HCT116 (cell line): ENCODE measurements around the gene CALN1. TPM values are rescaled to one million over a fixed set of nuclear protein-coding genes. Genes with fewer than 3 reads are reported as not detected.

Experiments used
- ATAC-seq: fragments of 200-7000 bp; cut with Tn5 transposase; 2 replicates; pipeline ENCODE4 v1.9.1; 2020; ENCODE audit warnings: mild to moderate bottlenecking, moderate library complexity
- BruUV-seq: library from RNA; stranded (reverse); fragments of 400-500 nt; replicated peaks from 2 replicates; lab custom pipeline; 2021; lab: Mats Ljungman, UMichigan
- CTCF ChIA-PET: fragments of 300-600 bp; sonication (Branson Sonifier 250); formaldehyde crosslinking; loops from one replicate; lab custom pipeline; 2021; ENCODE audit warnings: antibody characterized with exemption; lab: Charles Lee
- POLR2A ChIA-PET: fragments of 300-600, 350-600 bp; sonication (Branson Sonifier 250); formaldehyde crosslinking; loops from one replicate; lab custom pipeline; 2021; ENCODE audit warnings: antibody characterized with exemption; lab: Charles Lee
- RAD21 ChIA-PET, 2 experiments: fragments of 300-600 bp; sonication (Branson Sonifier 250); formaldehyde crosslinking; loops; one replicate each; lab custom pipeline; 2023; ENCODE audit warnings: low total read pairs in 2 of 2; ENCODE audit not compliant: uncharacterized antibody in 2 of 2, unreplicated experiment in 2 of 2, low non-redundant PET in 1 of 2; lab: Charles Lee
- DNase-seq: peaks from one replicate; pipeline ENCODE4 v3.0.0-alpha.2; 2010; ENCODE audit warnings: low read depth, low spot score
- H2AFZ ChIP-seq: fragments of 200-600 bp; shearing (Covaris generic), sonication (generic); 2 replicates; pipeline ENCODE4 v1.6.1; 2017; ENCODE audit warnings: low read depth, mixed run types, mixed read lengths, antibody characterized with exemption, low read length; ENCODE audit not compliant: poor library complexity, severe bottlenecking
- H3K27ac ChIP-seq: 2 replicates; pipeline ENCODE4 v1.5.1; 2012; ENCODE audit warnings: low read depth, low read length
- H3K27me3 ChIP-seq: fragments of 200-600 bp; sonication (generic); 2 replicates; pipeline ENCODE4 v1.6.1; 2016; ENCODE audit warnings: mixed run types, low read length, mixed read lengths; ENCODE audit not compliant: insufficient read depth
- H3K36me3 ChIP-seq, 2 experiments: fragments of 200-500 bp in 1 of 2; fragments of 200-600 bp in 1 of 2; sonication (Bioruptor generic) in 1 of 2; sonication (generic) in 1 of 2; 2 replicates each; pipeline versions ENCODE4 v1.5.1 to v1.6.1; 2014 to 2016; ENCODE audit warnings: low read length in 2 of 2, inconsistent platforms in 1 of 2, mixed read lengths in 1 of 2, mixed run types in 1 of 2; ENCODE audit not compliant: insufficient read depth in 2 of 2, control insufficient read depth in 1 of 2
- H3K4me1 ChIP-seq, 2 experiments: fragments of 200-600 bp in 1 of 2; sonication (generic) in 1 of 2; 2 replicates each; pipeline versions ENCODE4 v1.5.1 to v1.6.1; 2012 to 2017; ENCODE audit warnings: low read length in 2 of 2, inconsistent platforms in 1 of 2, mild to moderate bottlenecking in 1 of 2, mixed read lengths in 1 of 2, mixed run types in 1 of 2, moderate library complexity in 1 of 2; ENCODE audit not compliant: insufficient read depth in 2 of 2, control insufficient read depth in 1 of 2
- H3K4me2 ChIP-seq: fragments of 200-600 bp; sonication (generic); 2 replicates; pipeline ENCODE4 v1.6.1; 2017; ENCODE audit warnings: mixed run types, low read length, mixed read lengths
- H3K4me3 ChIP-seq, 2 experiments: fragments of 200-600 bp in 1 of 2; sonication (generic) in 1 of 2; replicated peaks in 1 of 2; 2 replicates each; pipeline ENCODE4 v1.5.1; 2011 to 2016; ENCODE audit warnings: low read length in 2 of 2, control low read depth in 1 of 2, low read depth in 1 of 2, mild to moderate bottlenecking in 1 of 2, mixed read lengths in 1 of 2, mixed run types in 1 of 2
- H3K79me2 ChIP-seq: fragments of 200-600 bp; sonication (generic); 2 replicates; pipeline ENCODE4 v1.6.1; 2017; ENCODE audit warnings: mild to moderate bottlenecking, mixed run types, low read length, moderate library complexity, mixed read lengths; ENCODE audit not compliant: insufficient read depth
- H3K9ac ChIP-seq: fragments of 200-600 bp; sonication (generic); 2 replicates; pipeline ENCODE4 v1.6.1; 2016; ENCODE audit warnings: low read length, mixed read lengths
- H3K9me2 ChIP-seq: fragments of 200-600 bp; sonication (generic), shearing (Covaris generic); 2 replicates; pipeline ENCODE4 v1.6.1; 2017; ENCODE audit warnings: mixed run types, mild to moderate bottlenecking, moderate library complexity; ENCODE audit not compliant: insufficient read depth
- H3K9me3 ChIP-seq, 2 experiments: fragments of 200-500 bp in 1 of 2; fragments of 200-600 bp in 1 of 2; sonication (Bioruptor generic) in 1 of 2; sonication (generic) in 1 of 2; 2 replicates each; pipeline ENCODE4 v1.6.1; 2014 to 2017; ENCODE audit warnings: low read length in 2 of 2, mixed read lengths in 2 of 2, inconsistent platforms in 1 of 2, low read depth in 1 of 2, mild to moderate bottlenecking in 1 of 2, mixed run types in 1 of 2, moderate library complexity in 1 of 2; ENCODE audit not compliant: control insufficient read depth in 1 of 2, insufficient read depth in 1 of 2
- H4K20me1 ChIP-seq: fragments of 200-600 bp; sonication (generic), shearing (Covaris generic); 2 replicates; pipeline ENCODE4 v1.6.1; 2017; ENCODE audit warnings: mixed run types, mild to moderate bottlenecking, moderate library complexity; ENCODE audit not compliant: insufficient read depth
- ATF3 ChIP-seq: IDR thresholded peaks from 2 replicates; pipeline ENCODE4 v1.6.1; 2012
- CBX3 ChIP-seq: IDR thresholded peaks from 2 replicates; pipeline ENCODE4 v1.6.1; 2012; ENCODE audit warnings: low read depth
- CTCF ChIP-seq, 3 experiments: fragments of 200-600 bp in 1 of 3; sonication (generic) in 1 of 3; IDR thresholded peaks in 2 of 3; conservative IDR thresholded peaks in 1 of 3; 2 replicates each; pipeline ENCODE4 v1.5.1; 2012 to 2017; ENCODE audit warnings: low read depth in 2 of 3, low read length in 2 of 3, antibody characterized with exemption in 1 of 3, borderline replicate concordance in 1 of 3, control low read depth in 1 of 3, mild to moderate bottlenecking in 1 of 3, mixed read lengths in 1 of 3, mixed run types in 1 of 3, moderate library complexity in 1 of 3; ENCODE audit not compliant: insufficient read depth in 1 of 3
- EGR1 ChIP-seq: IDR thresholded peaks from 2 replicates; pipeline ENCODE4 v1.6.1; 2012; ENCODE audit warnings: low read depth
- ELF1 ChIP-seq: IDR thresholded peaks from 2 replicates; pipeline ENCODE4 v1.6.1; 2012; ENCODE audit warnings: low read depth, borderline replicate concordance
- EZH2 ChIP-seq: fragments of 200-600 bp; sonication (generic); IDR thresholded peaks from 2 replicates; pipeline ENCODE4 v1.6.1; 2017; ENCODE audit warnings: antibody characterized with exemption, mixed run types
- JUND ChIP-seq: IDR thresholded peaks from 2 replicates; pipeline ENCODE4 v1.6.1; 2012
- POLR2A ChIP-seq: IDR thresholded peaks from 2 replicates; pipeline ENCODE4 v1.7.0; 2011; ENCODE audit warnings: borderline replicate concordance; ENCODE audit not compliant: insufficient read depth, insufficient read length; ENCODE audit errors: extremely low read depth
- POLR2AphosphoS5 ChIP-seq: IDR thresholded peaks from 2 replicates; pipeline ENCODE4 v1.6.1; 2011; ENCODE audit warnings: mild to moderate bottlenecking, low read depth, low read length, moderate library complexity
- RAD21 ChIP-seq: IDR thresholded peaks from 2 replicates; pipeline ENCODE4 v1.6.1; 2012; ENCODE audit warnings: low read depth, mild to moderate bottlenecking
- REST ChIP-seq: IDR thresholded peaks from 2 replicates; pipeline ENCODE4 v1.6.1; 2012; ENCODE audit warnings: low read depth
- SIN3A ChIP-seq: IDR thresholded peaks from 2 replicates; pipeline ENCODE4 v1.6.1; 2012; ENCODE audit warnings: low read depth
- SP1 ChIP-seq: IDR thresholded peaks from 2 replicates; pipeline ENCODE4 v1.6.1; 2012; ENCODE audit warnings: low read depth
- YY1 ChIP-seq: IDR thresholded peaks from 2 replicates; pipeline ENCODE4 v1.6.1; 2011; ENCODE audit warnings: low read length, low read depth, moderate library complexity, mild to moderate bottlenecking; ENCODE audit not compliant: insufficient replicate concordance; ENCODE audit errors: extremely low read depth
- ZFX ChIP-seq: fragments of 450-650 bp; IDR thresholded peaks from 2 replicates; pipeline ENCODE4 v1.6.1; 2017
- ZNF274 ChIP-seq: fragments of 200-500 bp; sonication (Bioruptor generic); IDR thresholded peaks from 2 replicates; pipeline ENCODE4 v1.6.1; 2014; ENCODE audit warnings: mild to moderate bottlenecking, low read depth, low read length, inconsistent platforms
- intact Hi-C: fragments of 100-400 bp; cut with micrococcal nuclease; formaldehyde crosslinking; loops from 2 replicates; pipeline ENCODE4 v1.10.0; 2022
- total RNA-seq: library from RNA; stranded (reverse); gene quantifications from one replicate; pipeline ENCODE4 v1.2.1, GENCODE V29; 2021; ENCODE audit not compliant: unreplicated experiment
- TF ChIP-seq, protein P1 (sequence below): IDR thresholded peaks from 2 replicates; pipeline ENCODE4 v1.6.1; 2012

CALN1 gene
- total RNA-seq, 1 experiment from 2014 or later: 0.17 TPM

DNA sequence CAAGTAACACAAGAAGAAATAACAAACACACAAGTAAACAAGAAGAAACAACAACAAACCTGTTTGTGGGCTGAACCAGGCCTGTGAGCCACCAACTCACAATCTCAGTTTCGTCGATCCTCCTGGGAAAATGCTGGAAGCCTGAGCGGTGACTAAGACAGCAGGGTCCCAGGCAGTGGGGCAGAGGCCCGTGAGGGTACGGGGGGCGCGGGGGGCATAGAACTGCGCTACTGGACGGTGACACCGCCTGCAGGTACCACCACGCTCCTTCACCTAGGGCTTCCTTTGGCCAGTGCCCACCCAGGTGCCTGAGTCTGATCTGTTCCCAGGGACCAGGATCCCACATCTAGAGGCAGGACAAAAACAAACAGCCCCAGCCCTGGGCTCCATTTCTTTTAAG is 3.4 kb upstream of the CALN1 start:
- no peak overlapping the region for H3K9ac ChIP-seq
- 0 out of 2 replicates have a peak, but pooled peaks cover 6% of the 10 kb centered on the region for H3K27me3 ChIP-seq
- BruUV-seq: no TSS peak
- no peak overlapping the region for H3K4me2 ChIP-seq
- ATAC-seq (no peak), DNase-seq (no peak)
- POLR2A ChIA-PET: no interaction called here
- no peak overlapping the region for H2AFZ ChIP-seq
- H3K36me3 ChIP-seq: no peaks in the 10 kb centered on the region
- no peaks in the 10 kb centered on the region for H3K9me2 ChIP-seq
- intact Hi-C loops: no loop called here
- H3K9me3 ChIP-seq: no peaks in the 10 kb centered on the region
- no peaks in the 10 kb centered on the region for H3K79me2 ChIP-seq
- CTCF ChIA-PET: no interaction called here
- no peaks in the 10 kb centered on the region for H3K4me1 ChIP-seq
- TF ChIP-seq SP1 (no peak), JUND (no peak), ZFX (no peak), CBX3 (no peak), POLR2AphosphoS5 (no peak), SIN3A (no peak), ELF1 (no peak), EZH2 (no peak)
- TF ChIP-seq, protein P1, sequence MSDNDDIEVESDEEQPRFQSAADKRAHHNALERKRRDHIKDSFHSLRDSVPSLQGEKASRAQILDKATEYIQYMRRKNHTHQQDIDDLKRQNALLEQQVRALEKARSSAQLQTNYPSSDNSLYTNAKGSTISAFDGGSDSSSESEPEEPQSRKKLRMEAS: no peak
- no peak overlapping the region for H3K4me3 ChIP-seq
- RAD21 ChIA-PET: no interaction called here
- H3K27ac ChIP-seq: no peak overlapping the region
- H4K20me1 ChIP-seq: no peaks in the 10 kb centered on the region

DNA sequence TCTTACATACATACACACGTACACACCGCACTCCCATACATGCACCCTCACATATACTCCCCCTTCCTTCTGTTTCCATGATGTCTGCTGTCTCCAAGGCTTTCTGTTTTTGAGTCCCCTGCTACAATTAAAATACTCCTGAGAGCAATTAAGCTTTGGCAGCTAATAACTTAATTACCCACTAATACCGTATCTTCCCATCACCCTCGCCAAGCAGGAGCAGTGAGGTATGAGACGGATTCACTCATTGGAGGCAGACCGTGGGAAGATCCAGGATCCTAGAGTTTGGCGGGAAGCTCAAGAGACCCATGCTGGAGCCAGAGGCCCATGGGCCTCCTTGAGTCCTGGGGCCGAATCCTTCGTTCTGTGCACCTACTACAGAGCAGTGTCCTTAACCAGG is 1.7 kb upstream of the CALN1 start:
- RAD21 ChIA-PET: no interaction called here
- DNase-seq: no peak
- H4K20me1 ChIP-seq: no peaks in the 10 kb centered on the region
- no TSS peak for BruUV-seq
- POLR2A ChIA-PET: no interaction called here
- intact Hi-C loops: no loop called here
- no peaks in the 10 kb centered on the region for H3K79me2 ChIP-seq
- H3K9me3 ChIP-seq: no peaks in the 10 kb centered on the region
- H3K4me1 ChIP-seq: no peaks in the 10 kb centered on the region
- no peak overlapping the region for H3K9ac ChIP-seq
- H3K4me3 ChIP-seq: no peak overlapping the region
- no peak for ATAC-seq
- CTCF ChIA-PET: no interaction called here
- no peak overlapping the region for H2AFZ ChIP-seq
- H3K27ac ChIP-seq: no peak overlapping the region
- no peak overlapping the region for H3K4me2 ChIP-seq
- H3K27me3 ChIP-seq: 0 out of 2 replicates have a peak, but pooled peaks cover 14% of the 10 kb centered on the region
- no peaks in the 10 kb centered on the region for H3K9me2 ChIP-seq
- no peaks in the 10 kb centered on the region for H3K36me3 ChIP-seq
- no peak for TF ChIP-seq ZFX
- TF ChIP-seq CTCF (IDR thresholded peaks at IDR 0.05 in 2 of 3, conservative IDR thresholded peaks at IDR 0.05 in 1 of 3; ENCODE audit: borderline replicate concordance in 1 of 3, insufficient read depth in 1 of 3, low read depth in 2 of 3, low read length in 2 of 3): no peak
- TF ChIP-seq SP1: no peak
- TF ChIP-seq REST: no peak
- no peak for TF ChIP-seq EGR1
- TF ChIP-seq CBX3: no peak
- TF ChIP-seq ATF3: no peak
- no peak for TF ChIP-seq YY1
- no peak for TF ChIP-seq POLR2AphosphoS5
- no peak for TF ChIP-seq SIN3A
- TF ChIP-seq RAD21: no peak
- TF ChIP-seq ZNF274: no peak
- TF ChIP-seq POLR2A: no peak
